Activated CD8-positive, alpha-beta memory T cell treated with anti-CD3 and anti-CD28 coated beads, Interleukin-2, amount 50 U/mL, for 1 hour (primary cell): Measurements from ENCODE around the gene PPP2R5B.
A peak's percentile ranks its signal among the peaks of the same experiment; 100 is the strongest.

Experiments used
- DNase-seq: peaks from one replicate; pipeline ENCODE4 v3.0.0-alpha.2; 2020; ENCODE audit errors: extremely low read depth

PPP2R5B gene

DNA sequence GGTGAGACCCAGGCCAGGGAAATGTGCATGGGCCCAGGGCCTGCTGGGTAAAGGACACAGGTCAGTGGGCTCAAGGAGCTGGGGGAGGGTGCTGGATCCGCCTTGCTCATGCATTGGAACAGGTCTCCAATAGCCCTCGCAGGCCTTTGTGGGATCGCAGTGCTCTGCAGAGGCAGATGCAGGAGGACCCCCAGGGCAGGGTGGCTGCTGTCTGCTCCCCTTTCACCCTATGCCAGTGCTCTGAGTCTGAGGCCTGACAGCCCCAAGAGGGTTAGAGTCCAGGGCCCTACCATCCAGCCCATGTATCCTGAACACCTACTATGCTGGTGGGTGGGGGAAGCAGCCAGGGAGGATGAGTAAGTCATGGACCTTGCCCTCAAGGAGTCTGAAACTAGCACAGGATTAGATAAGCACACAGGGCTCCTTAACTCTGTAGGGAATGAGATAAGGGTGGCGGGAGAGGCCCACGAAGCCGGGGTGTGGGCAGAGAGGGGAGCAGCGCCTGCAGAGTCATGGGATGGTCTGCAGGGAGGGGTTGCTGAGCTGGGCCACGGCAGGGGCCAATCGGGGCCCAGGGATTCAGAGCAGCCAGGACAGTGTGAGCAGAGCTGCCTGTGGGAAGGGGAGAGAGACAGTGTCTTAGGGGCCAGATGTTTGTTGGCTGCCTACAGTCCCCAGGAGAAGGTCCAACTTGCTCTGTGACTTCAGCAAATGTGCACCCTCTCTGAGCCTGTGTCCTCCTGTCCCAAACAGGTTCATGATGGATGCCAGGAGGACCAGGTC is 35.6 kb upstream of the PPP2R5B start:
- DNase-seq: no peak

DNA sequence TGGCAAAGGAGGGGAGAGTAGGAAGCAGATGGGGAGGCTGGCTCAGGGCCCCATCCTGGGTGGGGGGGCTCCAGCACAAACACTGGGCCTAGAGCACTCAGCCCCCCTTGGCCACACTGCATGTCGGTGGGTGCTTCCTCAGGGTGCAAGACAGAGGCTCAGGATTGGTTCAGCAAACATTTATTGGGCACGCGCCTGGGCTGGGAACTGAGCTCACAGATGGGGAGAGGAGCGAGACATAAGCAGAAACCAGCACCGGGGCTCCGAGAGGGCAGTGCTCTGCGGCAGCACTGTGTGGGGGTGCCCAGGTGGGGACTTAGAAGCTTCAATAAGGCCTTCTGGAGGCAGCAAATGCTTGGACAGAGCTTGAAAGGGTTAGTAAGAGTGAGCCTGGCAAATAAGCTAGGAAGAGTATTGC is 34.0 kb upstream of the PPP2R5B start:
- no peak for DNase-seq

DNA sequence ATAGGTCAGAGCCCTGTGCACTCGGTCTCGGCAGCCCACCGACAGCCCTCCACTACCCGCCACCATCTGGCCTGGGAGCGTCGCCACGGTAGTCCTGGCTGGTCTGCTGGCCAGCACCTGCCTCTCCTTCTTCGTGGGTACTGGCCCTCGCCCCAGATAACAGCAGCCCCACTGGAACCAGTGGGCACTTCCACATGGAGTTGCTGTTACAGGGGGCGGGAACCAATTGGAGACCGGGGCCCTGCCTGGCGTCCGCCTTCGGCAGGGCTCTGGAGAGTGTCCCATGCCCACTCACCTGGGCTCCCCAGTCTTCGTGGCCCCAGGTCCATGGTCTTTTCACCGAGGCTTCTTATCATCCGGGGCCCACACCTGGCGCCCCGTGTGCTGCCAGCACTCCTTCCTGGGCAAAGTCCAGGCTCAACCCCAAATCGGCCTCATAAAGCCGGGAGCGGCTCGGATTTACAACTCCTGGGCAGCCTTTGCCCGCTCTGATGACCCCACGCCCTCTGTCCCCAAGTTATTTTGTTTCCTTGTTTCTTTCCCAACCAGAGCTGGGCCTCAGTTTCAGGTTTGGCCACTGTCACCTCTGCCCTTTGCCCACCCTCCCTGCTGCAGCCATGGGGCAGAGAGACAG is 33.2 kb upstream of the PPP2R5B start:
- no peak for DNase-seq

DNA sequence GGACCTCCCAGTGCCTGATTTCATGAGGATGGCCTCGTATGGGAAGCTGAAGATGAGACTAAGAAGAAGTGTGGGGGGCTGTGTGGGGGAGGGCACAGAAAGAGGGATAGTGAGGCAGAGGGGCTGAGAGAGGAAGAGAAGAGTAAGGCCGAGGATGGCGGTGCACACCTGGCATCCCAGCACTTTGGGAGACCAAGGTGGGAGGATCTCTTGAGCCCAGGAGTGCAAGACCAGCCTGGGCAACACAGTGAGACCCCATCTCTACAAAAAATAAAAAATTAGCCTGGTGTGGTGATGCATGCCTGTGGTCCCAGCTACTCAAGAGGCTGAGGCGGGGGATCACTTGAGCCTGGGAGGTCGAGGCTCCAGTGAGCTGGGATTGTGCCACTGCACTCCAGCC is 32.6 kb upstream of the PPP2R5B start:
- DNase-seq: no peak

DNA sequence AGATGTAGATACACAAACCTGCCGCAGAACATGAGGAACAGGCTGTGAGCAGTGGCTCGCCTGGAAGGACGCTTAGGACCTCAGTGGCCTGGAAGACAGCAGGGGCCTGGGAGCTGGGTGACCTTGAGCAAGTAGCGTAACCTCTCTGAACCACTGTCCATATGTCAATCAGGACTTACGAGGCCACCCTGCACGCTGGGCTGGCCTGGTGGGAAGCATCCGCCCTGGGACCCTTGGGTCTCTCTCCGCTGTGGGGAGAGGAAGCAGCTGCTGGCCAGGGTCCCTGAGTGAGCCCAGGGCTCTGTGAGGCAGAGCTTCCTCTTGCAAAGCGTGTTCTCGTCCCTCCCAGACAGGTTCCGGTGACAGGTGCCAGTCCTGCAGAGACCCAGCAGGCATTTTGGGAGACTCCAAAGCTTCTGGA is 32.1 kb upstream of the PPP2R5B start:
- DNase-seq: no peak

DNA sequence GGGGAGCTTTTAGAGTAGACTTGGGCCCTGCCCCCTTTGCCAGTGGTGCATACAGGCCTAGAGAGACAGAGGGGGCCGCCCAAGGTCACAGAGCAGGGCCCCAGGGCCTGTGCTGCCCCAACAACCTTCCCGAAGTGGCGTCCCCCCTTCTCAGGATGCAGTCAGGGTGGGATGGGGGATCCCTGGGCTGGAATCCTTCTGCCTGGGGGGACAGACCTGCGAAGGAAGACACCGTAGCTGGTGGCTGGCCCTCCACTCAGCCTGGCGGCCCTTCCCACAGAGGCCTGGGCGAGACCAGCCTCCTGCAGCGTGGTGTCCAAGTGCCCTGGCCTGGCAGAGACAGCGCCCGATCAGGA is 31.7 kb upstream of the PPP2R5B start:
- no peak for DNase-seq

DNA sequence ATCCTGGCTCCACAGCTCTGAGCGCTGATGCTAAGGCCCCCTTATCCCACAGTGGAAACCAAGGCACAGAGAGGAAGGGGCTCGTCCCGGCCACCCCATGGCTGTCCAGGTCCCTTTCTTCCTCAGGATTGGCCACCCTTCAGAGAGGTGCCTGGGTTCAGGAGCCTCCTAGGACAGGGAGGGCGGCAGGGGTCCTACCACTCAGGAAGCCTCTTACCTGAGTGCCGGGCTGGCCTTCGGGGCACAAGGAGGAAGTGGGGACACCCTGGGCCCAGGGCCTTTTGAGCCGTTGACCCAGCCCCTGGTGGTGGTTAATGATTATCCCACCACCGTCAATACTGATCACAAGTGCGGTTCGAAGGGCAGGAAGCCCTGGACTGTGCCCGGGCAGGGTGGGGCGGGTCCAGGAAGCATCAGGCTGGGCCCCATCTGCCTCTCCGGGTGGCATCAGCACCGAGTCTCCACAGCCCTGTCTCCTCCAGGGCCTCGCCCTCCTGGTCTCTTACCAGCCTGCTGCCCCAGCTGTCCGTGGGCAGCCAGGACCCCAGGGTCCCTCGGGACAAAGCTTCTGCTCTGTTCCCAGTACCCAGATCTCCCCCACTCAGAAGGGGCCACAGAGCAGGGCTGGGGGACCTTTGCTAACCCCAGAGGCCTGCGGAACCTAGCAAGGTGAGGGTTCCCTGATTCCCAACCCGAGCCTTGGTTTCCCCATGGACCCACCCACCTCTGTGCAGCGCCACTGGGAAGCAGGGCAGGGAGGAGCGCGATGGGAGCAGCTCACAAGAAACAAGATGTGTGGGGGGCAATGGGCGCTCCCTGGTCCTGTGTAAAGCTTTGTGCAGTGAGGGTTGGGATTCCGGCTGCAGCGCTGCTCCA is 31.1 kb upstream of the PPP2R5B start:
- DNase-seq: no peak

DNA sequence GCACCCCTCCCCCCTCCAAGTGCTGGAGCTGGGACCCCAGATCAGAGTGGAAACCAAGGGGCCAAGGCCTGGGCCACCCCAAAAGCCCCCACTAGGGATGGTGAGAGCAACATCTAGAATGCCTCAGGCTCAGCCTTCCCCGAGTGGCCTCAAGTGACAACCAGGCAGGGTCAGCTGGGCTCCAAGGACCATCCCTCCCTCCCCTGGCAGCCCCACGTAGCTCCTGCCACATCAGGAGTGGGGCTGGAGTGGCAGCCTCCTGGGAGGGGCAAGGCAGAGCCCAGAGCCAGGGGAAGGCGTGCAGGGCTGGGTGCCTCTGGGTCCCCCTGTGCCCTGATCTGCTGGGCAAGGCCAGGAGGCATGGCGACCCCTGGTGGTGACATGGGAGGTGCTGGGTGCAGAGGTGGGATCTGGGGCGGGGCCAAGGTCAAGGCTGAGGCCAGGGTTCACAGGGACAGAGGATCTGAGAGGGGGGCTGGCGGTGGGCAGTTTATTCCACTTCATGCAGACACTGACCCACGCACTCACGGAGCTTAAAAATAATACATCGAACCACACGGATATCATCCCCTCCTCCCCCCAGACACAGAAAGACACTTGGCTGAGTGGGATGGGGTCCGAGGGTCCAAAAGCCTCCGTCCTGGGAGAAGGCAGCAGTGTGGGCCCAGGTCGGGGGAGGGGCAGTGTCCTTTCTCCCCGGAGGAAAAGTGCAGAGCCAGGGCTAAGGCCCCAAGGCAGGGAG is 30.2 kb upstream of the PPP2R5B start:
- DNase-seq: peak; percentile 75

DNA sequence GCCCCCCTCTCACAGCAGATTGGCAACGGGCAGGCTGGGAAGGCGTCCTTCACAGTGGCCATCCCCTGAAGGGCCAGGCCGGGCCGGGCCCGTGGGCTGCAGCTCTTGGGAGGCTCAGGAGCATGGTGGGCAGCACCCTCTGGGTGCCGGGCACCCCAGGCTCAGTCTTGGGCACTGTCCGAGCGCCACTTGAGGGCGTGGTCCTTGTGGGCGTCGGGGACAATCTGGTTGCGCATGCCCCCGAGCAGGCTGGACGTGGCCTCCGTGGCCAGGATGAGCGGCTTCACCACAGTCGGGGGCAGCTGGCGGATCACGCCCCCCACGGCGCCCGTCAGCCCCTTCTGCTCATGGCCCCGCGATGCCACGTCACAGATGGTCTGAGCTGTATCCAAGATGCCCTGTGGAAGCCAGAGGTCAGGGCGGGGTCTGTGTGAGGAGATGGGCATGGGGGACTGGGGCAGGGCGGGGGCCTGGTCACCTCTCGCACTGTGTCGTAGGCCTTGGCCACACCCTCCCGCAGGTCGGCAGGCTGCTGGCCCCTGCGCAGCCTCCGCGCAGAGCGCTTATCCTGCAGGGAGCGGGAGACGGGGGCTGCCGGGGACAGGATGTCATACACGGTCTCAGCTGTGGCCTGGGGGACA is 29.6 kb upstream of the PPP2R5B start:
- DNase-seq: no peak

DNA sequence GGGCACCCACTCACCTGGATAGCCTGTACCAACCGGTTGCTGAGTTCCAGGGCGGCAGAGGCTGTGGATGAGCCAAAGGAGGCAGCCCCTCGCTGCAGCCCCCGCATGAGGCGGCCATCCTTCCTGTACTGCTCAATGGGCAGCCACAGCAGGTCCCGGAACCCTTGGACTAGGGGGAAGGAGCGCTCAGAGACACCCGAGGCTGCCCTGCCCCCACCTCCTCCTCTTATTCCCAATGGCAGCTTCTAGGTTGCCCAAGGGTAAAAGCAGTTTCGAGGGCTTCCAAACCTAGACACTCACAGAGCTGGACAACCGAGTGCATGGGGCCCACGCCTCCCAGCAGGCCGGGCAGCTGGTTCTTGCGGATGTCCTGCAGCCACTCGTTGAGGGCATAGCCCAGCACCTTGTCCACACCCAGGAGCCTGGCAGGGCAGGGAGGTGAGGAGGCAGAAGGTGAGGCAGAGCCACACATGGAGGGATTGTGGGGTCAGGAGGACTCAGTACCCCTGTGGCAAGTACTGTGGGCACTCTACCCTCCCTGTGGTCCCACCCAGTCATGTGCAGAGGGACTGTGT is 28.0 kb upstream of the PPP2R5B start:
- no peak for DNase-seq

DNA sequence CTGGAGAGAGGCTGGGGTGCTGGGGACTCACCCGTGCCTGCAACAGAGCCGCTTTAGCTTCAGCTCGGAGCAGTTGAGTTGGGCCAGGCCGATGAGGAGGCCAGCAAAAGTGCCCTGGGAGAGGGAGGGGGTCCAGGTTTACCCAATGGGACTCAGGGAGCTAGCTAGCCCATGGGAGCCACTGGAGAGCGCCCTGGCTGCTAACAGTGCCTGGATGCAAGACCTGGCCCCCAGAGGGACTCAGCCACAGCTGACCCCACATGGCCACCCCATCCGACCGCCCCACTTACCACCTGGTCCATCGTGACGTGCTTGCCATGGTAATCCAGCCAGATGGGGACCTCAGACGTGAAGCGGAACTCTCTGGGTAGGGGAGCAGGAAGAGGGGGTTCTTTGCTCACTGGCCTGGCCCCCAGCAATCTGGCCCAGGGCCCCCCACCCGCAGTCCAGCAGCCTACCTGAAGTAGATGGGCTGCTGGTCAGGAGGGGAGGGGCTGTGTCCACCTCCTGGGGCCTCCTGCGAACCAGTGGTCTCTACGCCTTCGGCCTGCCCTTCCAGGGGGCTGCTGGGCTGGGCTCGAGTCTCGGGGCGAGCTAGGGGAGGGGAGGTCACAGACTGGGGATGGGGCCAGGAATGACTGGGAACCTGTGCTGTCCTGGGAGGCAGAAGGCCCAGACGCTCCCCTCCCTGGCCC is 27.0 kb upstream of the PPP2R5B start:
- DNase-seq: no peak

DNA sequence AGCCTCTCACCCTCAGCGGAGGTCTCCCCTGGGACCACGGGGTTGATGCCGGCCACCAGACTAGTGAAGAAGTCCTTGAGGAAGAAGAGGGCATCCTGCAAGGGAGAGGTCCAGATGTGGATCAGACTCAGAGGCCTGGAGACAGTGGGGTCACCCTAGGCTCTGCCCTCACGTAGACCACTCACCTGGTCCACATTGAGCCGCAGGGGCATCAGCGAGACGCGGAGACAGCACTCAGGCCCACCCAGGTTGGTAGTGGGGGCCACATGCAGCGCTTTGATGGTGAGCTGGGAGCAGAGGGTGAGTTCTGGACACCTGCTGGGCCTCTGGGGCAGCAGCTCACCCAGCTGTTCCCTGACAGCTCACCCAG is 26.4 kb upstream of the PPP2R5B start:
- DNase-seq: no peak

DNA sequence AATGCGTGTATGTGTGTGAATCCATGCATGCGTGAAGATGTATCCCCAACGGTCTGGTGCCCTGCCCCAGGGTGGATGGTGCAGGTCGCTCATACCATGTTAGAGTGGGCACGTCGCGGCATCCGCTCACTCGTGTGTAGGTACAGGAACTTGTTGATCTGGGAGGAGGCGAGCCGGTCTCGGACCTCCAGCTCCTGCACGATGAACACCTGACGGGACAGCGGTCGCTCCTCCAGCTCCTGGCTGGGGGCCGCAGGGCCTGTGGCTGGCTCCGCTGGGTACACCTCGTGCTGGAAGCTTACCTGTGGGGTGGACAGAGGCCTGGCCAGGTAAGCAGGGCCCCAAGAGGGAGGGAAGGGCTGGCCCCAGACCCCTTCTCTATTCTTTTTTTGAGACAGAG is 25.9 kb upstream of the PPP2R5B start:
- DNase-seq: no peak

DNA sequence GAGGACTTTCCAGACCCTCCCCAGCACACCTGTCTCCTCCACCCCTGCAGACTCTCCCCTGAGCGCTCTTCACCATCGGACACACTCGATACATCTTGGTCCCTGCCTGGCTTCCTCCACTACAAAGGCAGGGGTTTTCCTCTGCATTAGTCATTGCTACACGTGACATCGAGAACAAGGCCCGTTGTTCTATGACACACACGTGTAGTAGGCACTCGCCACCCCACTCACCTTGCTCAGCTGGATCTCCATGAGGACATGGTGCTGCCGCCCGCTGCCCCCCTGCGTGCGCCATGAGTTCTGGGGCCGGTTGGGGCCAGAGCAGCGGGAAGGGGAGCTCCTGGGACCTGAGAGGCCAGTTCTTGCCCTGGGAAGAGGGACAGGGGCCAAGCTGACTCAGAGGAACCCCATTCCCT is 24.2 kb upstream of the PPP2R5B start:
- peak; percentile 34 for DNase-seq

DNA sequence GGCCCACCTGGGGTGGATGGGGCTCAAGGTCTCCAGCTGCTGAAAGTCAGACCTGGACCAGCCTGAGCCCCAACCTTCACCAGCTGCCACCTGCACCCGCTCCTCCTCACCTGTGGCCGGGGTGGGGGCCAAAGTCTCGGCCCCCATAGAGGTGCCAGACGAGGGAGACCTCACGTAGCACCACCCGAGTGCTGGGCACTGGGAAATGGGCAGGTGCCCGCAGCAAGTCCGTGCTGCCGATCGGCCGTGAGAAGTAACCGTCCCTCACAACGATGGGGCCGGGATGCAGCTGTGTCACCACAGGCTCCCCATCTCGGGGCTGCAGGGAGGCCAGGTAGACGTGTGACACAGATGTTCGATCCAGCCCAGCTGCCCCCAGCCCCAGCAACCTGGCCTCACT is 23.7 kb upstream of the PPP2R5B start:
- DNase-seq: no peak

DNA sequence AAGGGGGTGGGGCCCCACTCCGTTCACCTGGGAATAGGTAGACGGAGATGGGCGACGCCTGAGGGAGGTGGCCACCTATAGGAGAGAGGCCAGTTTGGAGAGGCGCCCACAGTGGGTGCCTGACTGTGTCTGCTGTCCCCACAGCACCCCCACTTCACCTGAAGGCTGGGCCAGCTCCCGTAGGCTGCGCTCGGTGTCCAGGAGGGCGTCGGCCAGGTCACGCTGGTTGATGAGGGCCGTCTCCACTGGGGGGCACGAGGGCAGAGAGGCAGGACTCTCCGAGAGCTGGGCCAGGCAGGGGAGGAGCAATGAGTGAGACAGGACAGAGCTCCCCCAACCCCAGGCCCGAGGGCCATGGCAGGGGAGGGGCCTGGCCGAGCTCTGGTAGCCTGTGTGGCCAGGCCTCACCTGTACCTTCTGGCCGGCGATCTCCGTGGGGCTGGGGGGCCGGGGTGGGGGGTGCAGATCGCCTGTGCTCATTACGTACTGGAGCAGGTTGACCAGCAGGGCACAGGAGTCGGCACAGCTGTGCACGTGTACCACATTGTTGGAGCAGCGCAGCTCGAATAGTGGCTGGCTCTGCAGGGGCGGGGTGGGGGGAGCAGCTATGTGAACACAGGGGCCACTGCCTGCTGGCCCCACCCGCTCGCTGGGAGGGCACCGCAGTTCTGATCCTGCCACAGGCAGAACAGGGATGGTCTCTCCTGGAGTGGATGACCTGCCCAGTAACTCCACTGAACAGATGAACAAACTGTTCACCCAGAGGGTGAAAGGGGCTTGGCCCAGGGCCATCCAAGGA is 22.2 kb upstream of the PPP2R5B start:
- DNase-seq: no peak

DNA sequence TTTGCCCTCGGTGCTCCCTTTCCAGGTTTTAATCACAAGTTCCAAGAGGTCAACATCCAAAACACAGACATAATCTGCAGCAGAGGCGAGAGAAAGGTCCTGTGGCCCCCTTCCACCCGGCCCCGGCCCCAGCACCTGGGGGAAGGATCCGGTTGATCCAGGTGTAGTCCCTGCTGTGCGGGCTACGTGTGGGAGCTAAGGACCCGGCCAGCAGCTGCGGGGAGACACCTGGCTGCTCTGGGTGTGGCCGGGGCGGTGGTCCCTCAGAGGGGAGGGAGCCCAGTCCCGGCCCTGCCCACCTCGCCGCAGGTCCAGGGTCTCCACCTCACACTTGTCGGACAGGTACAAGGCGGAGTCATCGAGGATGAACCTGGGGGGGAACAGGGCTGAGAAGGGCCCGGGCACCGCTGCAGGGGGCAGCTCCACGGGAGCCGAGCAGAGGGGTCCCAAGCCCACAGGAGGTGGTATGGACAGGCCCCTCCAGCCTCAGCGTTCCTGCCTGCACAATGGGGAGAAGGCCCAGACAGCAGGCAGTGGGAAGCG is 21.1 kb upstream of the PPP2R5B start:
- DNase-seq: no peak

DNA sequence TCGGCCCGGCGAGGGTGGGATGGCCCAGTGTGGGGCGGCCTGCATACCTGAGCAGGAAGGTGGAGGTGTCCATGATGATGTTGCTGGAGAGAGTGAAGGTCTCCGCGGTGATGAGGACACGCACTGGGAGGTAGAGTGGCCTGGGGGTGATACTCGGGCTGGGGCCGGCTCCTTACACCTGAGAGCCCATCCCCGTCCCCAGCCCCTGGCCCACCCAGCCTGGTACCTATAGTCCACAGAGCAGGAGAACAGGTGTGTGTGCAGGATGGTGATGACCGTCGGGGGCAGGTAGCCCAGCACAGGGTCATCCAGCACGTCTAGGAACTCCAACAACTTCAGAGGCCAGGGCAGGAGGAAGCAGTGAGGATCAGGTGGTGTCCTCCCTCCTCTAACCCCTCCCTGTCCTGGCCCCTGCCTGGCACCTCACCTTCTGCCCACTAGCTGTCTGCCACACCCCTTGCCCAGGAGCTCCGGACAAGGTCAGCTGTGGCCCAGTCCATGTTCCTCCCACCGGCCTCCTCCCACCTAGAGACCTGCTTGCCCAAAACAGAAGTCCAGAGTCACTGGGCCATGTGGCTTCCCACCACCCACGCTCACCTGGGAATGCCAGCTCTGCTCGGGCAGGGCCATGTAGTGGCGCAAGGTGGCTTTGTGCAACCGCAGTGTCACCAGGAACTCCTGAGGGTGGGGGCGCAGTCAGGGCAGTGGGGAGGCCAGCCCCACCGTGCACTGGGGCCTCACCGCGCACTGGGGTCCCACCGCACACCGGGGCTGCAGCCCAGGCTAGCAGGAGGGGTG is 18.8 kb upstream of the PPP2R5B start:
- DNase-seq: no peak

DNA sequence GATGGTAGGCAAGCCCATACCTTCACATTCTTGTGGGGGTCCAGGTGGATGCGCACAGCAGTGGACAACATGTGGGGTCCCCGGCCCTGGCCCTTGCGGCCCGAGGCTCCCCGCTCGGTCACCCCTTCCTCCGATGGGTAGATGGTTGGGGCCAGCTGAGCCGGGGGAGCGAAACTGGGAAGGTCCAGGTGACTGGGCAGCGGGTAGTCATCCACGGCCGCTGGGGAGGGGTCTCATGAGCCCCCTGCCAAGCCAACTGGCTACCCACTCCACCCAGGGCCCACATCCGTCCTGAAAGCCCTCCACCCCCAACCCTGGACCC is 18.2 kb upstream of the PPP2R5B start:
- no peak for DNase-seq
